Mesothelial cell of epicardium (in vitro differentiated cells): Measurements from ENCODE around the gene TFAP2A. TPM values are rescaled to one million over a fixed set of nuclear protein-coding genes. Genes with fewer than 3 reads are reported as not detected.
A peak's percentile ranks its signal among the peaks of the same experiment; 100 is the strongest.

Experiments used
- DNase-seq, 2 experiments: peaks; one replicate each; pipeline ENCODE4 v3.0.0; 2021; ENCODE audit warnings: low spot score in 2 of 2; ENCODE audit not compliant: unreplicated experiment in 2 of 2
- H3K27ac Mint-ChIP-seq: 2 replicates; pipeline ENCODE4 v1.8.0; 2021; ENCODE audit warnings: mixed read lengths
- H3K27me3 Mint-ChIP-seq: 2 replicates; pipeline ENCODE4 v1.8.0; 2021; ENCODE audit warnings: low read depth, mixed read lengths
- H3K36me3 Mint-ChIP-seq: 2 replicates; pipeline ENCODE4 v1.8.0; 2021; ENCODE audit warnings: mixed read lengths
- H3K4me1 Mint-ChIP-seq: 2 replicates; pipeline ENCODE4 v1.8.0; 2021; ENCODE audit warnings: mixed read lengths
- H3K4me3 Mint-ChIP-seq: 2 replicates; pipeline ENCODE4 v1.8.0; 2021; ENCODE audit warnings: mild to moderate bottlenecking, moderate library complexity, mixed read lengths
- H3K9me3 Mint-ChIP-seq: 2 replicates; pipeline ENCODE4 v1.8.0; 2021; ENCODE audit warnings: mixed read lengths
- CTCF ChIP-seq: fragments of 200-600 bp; sonication (generic); IDR thresholded peaks from one replicate; pipeline ENCODE4 v1.5.0; 2021; ENCODE audit warnings: antibody characterized with exemption; ENCODE audit not compliant: unreplicated experiment
- total RNA-seq: library from RNA; stranded (reverse); gene quantifications from 3 replicates; pipeline ENCODE4 v1.2.1, GENCODE V29; 2021

TFAP2A gene
- total RNA-seq, 1 donor from 2014 or later: 62.4 TPM

DNA sequence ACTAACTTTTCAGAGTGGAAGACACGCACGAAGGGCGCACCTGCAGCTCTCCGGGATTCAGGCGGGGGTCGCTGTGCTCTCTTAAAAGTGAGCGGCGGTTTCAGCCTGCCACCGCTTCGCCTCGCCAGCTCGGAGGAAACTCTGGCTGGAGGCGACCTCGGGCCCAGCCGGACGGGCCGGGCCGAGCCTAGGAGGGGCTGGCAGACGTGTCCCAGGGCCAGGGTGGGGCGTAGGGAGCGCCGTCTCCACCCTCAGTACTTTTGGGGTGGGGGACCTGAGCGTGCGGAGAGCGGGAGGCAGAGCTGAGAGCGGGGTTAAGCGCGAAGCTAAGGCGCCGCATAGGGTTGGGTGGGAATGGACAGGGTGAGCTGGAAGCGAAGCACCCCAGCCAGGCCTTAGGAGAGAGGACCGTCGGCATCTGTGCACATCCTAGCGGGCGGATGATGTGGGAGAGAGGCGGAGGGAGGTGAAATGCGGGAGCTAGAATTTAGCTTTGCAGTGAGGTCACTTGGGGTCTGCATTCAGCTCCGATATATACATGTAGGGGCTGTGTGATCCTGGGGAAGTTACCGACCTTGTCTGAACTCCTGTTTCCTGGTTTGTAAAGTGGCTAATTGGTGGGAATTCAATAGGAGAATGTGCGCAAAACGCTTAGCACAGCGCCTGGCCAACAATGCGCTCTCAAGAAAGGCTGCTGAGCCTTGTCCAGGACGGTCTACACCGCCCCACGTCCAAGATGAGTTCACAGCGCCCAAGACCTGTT, 6.5 kb upstream of the TFAP2A start:
- H3K27ac Mint-ChIP-seq: no peak overlapping the region
- H3K27me3 Mint-ChIP-seq: peaks cover 94% of the 10 kb centered on the region
- DNase-seq: peak in 1 of 2 experiments; percentile 57
- no peaks in the 10 kb centered on the region for H3K9me3 Mint-ChIP-seq
- peak overlapping the region; percentile 98 for H3K4me3 Mint-ChIP-seq
- H3K36me3 Mint-ChIP-seq: no peaks in the 10 kb centered on the region
- peak; percentile 57 for TF ChIP-seq CTCF
- H3K4me1 Mint-ChIP-seq: peaks cover 64% of the 10 kb centered on the region

DNA sequence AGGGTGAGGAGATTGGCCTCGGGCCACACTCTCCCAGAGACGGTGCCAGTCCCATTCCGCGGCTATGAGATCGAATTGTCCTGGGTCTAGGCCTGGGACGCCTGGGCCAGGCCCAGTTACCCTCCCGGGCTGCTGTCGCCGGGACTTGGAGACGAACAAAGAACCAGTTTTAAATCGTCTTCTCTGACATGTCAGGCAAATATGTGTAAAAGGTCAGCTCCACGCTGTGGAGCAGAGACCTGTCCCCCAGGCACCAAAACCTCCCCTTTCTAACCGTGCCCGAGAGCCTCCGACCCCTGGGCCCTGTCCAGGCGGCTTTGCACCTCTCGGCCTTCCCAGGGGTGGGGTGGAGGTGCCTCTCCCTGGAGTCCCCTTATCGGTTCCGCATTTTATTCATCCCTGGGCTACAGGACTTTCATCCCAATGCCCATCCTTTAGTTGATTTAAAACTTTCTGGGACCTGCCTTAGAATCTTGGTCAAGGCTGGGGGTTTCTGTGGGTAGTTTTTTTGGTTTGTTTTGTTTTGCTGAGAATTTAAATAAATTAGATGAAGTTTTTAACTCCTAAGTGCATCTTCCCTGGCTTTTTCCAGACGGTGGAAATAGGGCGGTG, 5.8 kb upstream of the TFAP2A start:
- DNase-seq: no peak
- Mint-ChIP-seq H3K4me3 (peak overlapping the region; percentile 98), H3K27ac (peak overlapping the region; percentile 85), H3K36me3 (no peaks in the 10 kb centered on the region), H3K9me3 (no peaks in the 10 kb centered on the region), H3K4me1 (peaks cover 65% of the 10 kb centered on the region), H3K27me3 (peaks cover 96% of the 10 kb centered on the region)
- TF ChIP-seq CTCF: no peak

GRCh38 chr6:10419749-10420545, 5.1 kb upstream of the TFAP2A start:
- peak overlapping the region; percentile 100 for H3K27ac Mint-ChIP-seq
- TF ChIP-seq CTCF: no peak

GRCh38 chr6:10418862-10419748, 4.2 kb upstream of the TFAP2A start:
- peak overlapping the region; percentile 100 for H3K27ac Mint-ChIP-seq
- peak overlapping the region; percentile 98 for H3K4me3 Mint-ChIP-seq
- no peaks in the 10 kb centered on the region for H3K36me3 Mint-ChIP-seq
- peak; percentile 50 to 74 for DNase-seq
- H3K27me3 Mint-ChIP-seq: peaks cover 95% of the 10 kb centered on the region
- no peak for TF ChIP-seq CTCF
- H3K4me1 Mint-ChIP-seq: peaks cover 61% of the 10 kb centered on the region
- no peaks in the 10 kb centered on the region for H3K9me3 Mint-ChIP-seq

More at GRCh38 chr6:10419749-10420545, 5.1 kb upstream of the TFAP2A start:
- no peaks in the 10 kb centered on the region for H3K36me3 Mint-ChIP-seq
- no peak for DNase-seq
- H3K9me3 Mint-ChIP-seq: no peaks in the 10 kb centered on the region
- peak overlapping the region; percentile 98 for H3K4me3 Mint-ChIP-seq
- peaks cover 95% of the 10 kb centered on the region for H3K27me3 Mint-ChIP-seq
- peaks cover 64% of the 10 kb centered on the region for H3K4me1 Mint-ChIP-seq

DNA sequence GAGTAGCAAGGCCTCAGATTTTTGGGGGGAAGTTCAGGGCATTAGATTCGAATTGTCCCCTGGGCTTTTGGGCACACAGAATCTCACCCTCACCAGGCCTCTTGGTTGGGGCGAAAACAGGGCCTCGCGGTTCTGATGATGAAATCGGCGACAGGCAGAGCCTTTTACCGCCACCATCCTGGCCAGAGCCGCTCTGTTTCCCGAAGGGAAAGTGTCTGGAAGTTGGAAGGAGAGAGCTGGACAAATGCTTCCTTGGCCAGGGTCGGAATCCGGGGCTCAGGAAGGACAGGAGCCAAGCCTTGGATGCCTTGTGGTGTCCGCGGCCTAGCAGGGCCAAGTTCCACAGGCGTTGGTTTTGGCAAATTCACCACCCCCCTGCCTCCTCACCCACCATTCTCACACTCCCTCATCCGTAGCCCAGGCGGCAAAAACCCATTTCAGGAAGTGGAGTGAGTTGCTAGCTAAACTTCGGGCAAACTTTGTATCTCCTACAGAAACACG, 3.5 kb upstream of the TFAP2A start:
- Mint-ChIP-seq H3K27ac (peak overlapping the region; percentile 100), H3K4me3 (peak overlapping the region; percentile 98), H3K4me1 (peaks cover 62% of the 10 kb centered on the region), H3K36me3 (no peaks in the 10 kb centered on the region), H3K9me3 (no peaks in the 10 kb centered on the region), H3K27me3 (peaks cover 95% of the 10 kb centered on the region)
- no peak for DNase-seq
- TF ChIP-seq CTCF: no peak
